Panc1 (cell line): ENCODE data around the gene VDR.

ENCODE experiments used
- POLR2AphosphoS5 ChIP-seq: IDR thresholded peaks from 2 replicates; pipeline ENCODE4 v1.6.1; 2012; ENCODE audit warnings: mild to moderate bottlenecking, low read depth, low read length, moderate library complexity
- TF ChIP-seq, protein P1 (sequence below): fragments of 450-650 bp; IDR thresholded peaks from 2 replicates; pipeline ENCODE4 v1.5.1; 2017; ENCODE audit warnings: mild to moderate bottlenecking

- TF ChIP-seq POLR2AphosphoS5: no peak
- TF ChIP-seq, protein P1, sequence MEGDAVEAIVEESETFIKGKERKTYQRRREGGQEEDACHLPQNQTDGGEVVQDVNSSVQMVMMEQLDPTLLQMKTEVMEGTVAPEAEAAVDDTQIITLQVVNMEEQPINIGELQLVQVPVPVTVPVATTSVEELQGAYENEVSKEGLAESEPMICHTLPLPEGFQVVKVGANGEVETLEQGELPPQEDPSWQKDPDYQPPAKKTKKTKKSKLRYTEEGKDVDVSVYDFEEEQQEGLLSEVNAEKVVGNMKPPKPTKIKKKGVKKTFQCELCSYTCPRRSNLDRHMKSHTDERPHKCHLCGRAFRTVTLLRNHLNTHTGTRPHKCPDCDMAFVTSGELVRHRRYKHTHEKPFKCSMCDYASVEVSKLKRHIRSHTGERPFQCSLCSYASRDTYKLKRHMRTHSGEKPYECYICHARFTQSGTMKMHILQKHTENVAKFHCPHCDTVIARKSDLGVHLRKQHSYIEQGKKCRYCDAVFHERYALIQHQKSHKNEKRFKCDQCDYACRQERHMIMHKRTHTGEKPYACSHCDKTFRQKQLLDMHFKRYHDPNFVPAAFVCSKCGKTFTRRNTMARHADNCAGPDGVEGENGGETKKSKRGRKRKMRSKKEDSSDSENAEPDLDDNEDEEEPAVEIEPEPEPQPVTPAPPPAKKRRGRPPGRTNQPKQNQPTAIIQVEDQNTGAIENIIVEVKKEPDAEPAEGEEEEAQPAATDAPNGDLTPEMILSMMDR: no peak
These were observed 111.6 kb downstream of the VDR start for GRCh38 chr12:47793015-47793681.
